GM23338 (cell line): ENCODE data around the gene GTF2A1. TPM values are rescaled to one million over a fixed set of nuclear protein-coding genes. Genes with fewer than 3 reads are reported as not detected.

ENCODE experiments used
- ATAC-seq: fragments of 200-7000 bp; cut with Tn5 transposase; 3 replicates; pipeline ENCODE4 v1.9.1; 2020
- DNase-seq: peaks from one replicate; pipeline ENCODE4 v3.0.0-alpha.2; 2015; ENCODE audit warnings: low spot score
- H2AFZ ChIP-seq: fragments of 200-600 bp; sonication (generic); 2 replicates; pipeline ENCODE4 v1.8.0; 2016; ENCODE audit warnings: antibody characterized with exemption, mild to moderate bottlenecking, moderate library complexity
- H3F3A ChIP-seq: fragments of 200-600 bp; sonication (generic); replicated peaks from 2 replicates; pipeline ENCODE4 v1.8.0; 2017; ENCODE audit warnings: antibody characterized with exemption, mixed run types, low read depth
- H3K27ac ChIP-seq: fragments of 200-600 bp; sonication (generic); 2 replicates; pipeline ENCODE4 v1.6.1; 2016; ENCODE audit warnings: low read depth
- H3K27me3 ChIP-seq: fragments of 200-600 bp; sonication (generic); 2 replicates; pipeline ENCODE4 v1.8.0; 2016; ENCODE audit warnings: mild to moderate bottlenecking, mixed run types, moderate library complexity; ENCODE audit not compliant: insufficient read depth
- H3K36me3 ChIP-seq: fragments of 200-600 bp; sonication (generic); 2 replicates; pipeline ENCODE4 v1.8.0; 2016; ENCODE audit warnings: mild to moderate bottlenecking; ENCODE audit not compliant: insufficient read depth
- H3K4me1 ChIP-seq: fragments of 200-600 bp; sonication (generic); 2 replicates; pipeline ENCODE4 v1.8.0; 2016; ENCODE audit warnings: mild to moderate bottlenecking, moderate library complexity; ENCODE audit not compliant: insufficient read depth
- H3K4me2 ChIP-seq: fragments of 200-600 bp; sonication (generic); 2 replicates; pipeline ENCODE4 v1.7.1; 2017; ENCODE audit warnings: mixed run types
- H3K4me3 ChIP-seq: fragments of 200-600 bp; sonication (generic); 2 replicates; pipeline ENCODE4 v1.6.1; 2016; ENCODE audit warnings: mixed run types
- H3K79me2 ChIP-seq: fragments of 200-600 bp; sonication (generic); replicated peaks from 2 replicates; pipeline ENCODE4 v1.8.0; 2017; ENCODE audit warnings: mild to moderate bottlenecking; ENCODE audit not compliant: insufficient read depth
- H3K9me2 ChIP-seq: fragments of 200-600 bp; sonication (generic); 2 replicates; pipeline ENCODE4 v1.8.0; 2017; ENCODE audit not compliant: insufficient read depth
- H4K20me1 ChIP-seq: fragments of 200-600 bp; sonication (generic); replicated peaks from 2 replicates; pipeline ENCODE4 v1.8.0; 2017; ENCODE audit warnings: mild to moderate bottlenecking; ENCODE audit not compliant: insufficient read depth
- H3K27ac Mint-ChIP-seq: 2 replicates; pipeline ENCODE4 v1.8.0; 2020; ENCODE audit warnings: inconsistent platforms, mild to moderate bottlenecking, moderate library complexity, mixed read lengths
- H3K27me3 Mint-ChIP-seq: 3 replicates; pipeline ENCODE4 v1.8.0; 2022; ENCODE audit warnings: low read depth, mild to moderate bottlenecking, moderate library complexity, mixed read lengths, inconsistent platforms; ENCODE audit not compliant: insufficient read depth, poor library complexity
- H3K36me3 Mint-ChIP-seq: 3 replicates; pipeline ENCODE4 v1.8.0; 2021; ENCODE audit warnings: low read depth, mild to moderate bottlenecking, inconsistent platforms, moderate library complexity, mixed read lengths
- H3K4me1 Mint-ChIP-seq: 3 replicates; pipeline ENCODE4 v1.8.0; 2020; ENCODE audit warnings: mild to moderate bottlenecking, inconsistent platforms, mixed read lengths
- H3K4me3 Mint-ChIP-seq: 3 replicates; pipeline ENCODE4 v1.8.0; 2021; ENCODE audit warnings: moderate library complexity, mild to moderate bottlenecking, inconsistent platforms, mixed read lengths
- H3K9me3 Mint-ChIP-seq: 3 replicates; pipeline ENCODE4 v1.8.0; 2020; ENCODE audit warnings: moderate library complexity, mild to moderate bottlenecking, inconsistent platforms, mixed read lengths
- CREB1 ChIP-seq: fragments of 250-450 bp; sonication (Bioruptor Pico); IDR thresholded peaks from 2 replicates; pipeline ENCODE4 v1.5.0; 2020; ENCODE audit warnings: low read depth, mild to moderate bottlenecking, moderate library complexity
- REST ChIP-seq: IDR thresholded peaks from one replicate; pipeline ENCODE4 v1.6.1; 2018; ENCODE audit warnings: antibody characterized with exemption; ENCODE audit not compliant: unreplicated experiment
- ZNF114 ChIP-seq: fragments of 250-450 bp; sonication (Bioruptor Pico); IDR thresholded peaks from 2 replicates; pipeline ENCODE4 v1.5.0; 2020; ENCODE audit warnings: mild to moderate bottlenecking, moderate library complexity
- polyA plus RNA-seq: library from polyadenylated mRNA; unstranded; fragments of >200 nt; fragmentation: Nextera tagmentation; extraction: Ambion mirVana; gene quantifications from 2 replicates; pipeline ENCODE4 v1.2.1, GENCODE V29; 2016
- total RNA-seq: library from RNA; depleted of rRNA; stranded (reverse); fragments of >200 nt; shearing (Covaris generic); gene quantifications from 2 replicates; pipeline ENCODE4 v1.2.3, GENCODE V29; 2014
- TF ChIP-seq, protein P1 (sequence below): fragments of 250-450 bp; sonication (Bioruptor Pico); IDR thresholded peaks from 2 replicates; pipeline ENCODE4 v1.5.0; 2020; ENCODE audit warnings: mild to moderate bottlenecking, moderate library complexity

The GTF2A1 gene
- total and polyA plus RNA-seq, 2 experiments from 2014 or later: 12.1 to 50.6 TPM

DNA sequence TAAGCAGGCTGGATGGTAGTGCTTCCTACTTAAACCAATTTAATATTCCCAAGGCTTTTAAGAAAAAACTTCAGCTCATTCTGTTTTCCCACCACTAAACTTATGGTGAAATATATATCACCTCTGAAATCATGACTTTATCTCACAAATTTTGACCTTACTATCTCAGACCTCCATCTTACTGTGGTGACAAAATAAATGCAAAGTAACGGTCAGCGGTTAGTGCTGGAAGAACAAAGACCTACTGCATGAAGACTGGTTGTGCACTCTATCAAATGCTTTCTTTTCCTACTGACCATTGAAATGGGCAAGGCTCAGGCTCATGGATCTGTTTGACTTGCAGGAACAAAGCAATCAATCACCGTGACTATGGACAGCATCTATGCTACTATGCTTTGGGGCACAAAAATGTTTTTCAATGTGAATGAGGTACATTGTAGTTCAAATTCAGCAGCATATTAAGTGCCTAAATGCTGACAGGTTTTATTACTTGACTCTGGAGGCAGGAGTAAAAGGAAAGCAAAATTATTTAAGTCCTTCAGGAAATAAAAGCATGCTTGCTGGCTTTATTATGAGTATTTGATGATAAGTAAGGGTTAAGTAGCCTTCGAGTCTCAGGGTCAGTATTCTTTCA, 43.1 kb upstream of the GTF2A1 start (continued):
- TF ChIP-seq, protein P1, sequence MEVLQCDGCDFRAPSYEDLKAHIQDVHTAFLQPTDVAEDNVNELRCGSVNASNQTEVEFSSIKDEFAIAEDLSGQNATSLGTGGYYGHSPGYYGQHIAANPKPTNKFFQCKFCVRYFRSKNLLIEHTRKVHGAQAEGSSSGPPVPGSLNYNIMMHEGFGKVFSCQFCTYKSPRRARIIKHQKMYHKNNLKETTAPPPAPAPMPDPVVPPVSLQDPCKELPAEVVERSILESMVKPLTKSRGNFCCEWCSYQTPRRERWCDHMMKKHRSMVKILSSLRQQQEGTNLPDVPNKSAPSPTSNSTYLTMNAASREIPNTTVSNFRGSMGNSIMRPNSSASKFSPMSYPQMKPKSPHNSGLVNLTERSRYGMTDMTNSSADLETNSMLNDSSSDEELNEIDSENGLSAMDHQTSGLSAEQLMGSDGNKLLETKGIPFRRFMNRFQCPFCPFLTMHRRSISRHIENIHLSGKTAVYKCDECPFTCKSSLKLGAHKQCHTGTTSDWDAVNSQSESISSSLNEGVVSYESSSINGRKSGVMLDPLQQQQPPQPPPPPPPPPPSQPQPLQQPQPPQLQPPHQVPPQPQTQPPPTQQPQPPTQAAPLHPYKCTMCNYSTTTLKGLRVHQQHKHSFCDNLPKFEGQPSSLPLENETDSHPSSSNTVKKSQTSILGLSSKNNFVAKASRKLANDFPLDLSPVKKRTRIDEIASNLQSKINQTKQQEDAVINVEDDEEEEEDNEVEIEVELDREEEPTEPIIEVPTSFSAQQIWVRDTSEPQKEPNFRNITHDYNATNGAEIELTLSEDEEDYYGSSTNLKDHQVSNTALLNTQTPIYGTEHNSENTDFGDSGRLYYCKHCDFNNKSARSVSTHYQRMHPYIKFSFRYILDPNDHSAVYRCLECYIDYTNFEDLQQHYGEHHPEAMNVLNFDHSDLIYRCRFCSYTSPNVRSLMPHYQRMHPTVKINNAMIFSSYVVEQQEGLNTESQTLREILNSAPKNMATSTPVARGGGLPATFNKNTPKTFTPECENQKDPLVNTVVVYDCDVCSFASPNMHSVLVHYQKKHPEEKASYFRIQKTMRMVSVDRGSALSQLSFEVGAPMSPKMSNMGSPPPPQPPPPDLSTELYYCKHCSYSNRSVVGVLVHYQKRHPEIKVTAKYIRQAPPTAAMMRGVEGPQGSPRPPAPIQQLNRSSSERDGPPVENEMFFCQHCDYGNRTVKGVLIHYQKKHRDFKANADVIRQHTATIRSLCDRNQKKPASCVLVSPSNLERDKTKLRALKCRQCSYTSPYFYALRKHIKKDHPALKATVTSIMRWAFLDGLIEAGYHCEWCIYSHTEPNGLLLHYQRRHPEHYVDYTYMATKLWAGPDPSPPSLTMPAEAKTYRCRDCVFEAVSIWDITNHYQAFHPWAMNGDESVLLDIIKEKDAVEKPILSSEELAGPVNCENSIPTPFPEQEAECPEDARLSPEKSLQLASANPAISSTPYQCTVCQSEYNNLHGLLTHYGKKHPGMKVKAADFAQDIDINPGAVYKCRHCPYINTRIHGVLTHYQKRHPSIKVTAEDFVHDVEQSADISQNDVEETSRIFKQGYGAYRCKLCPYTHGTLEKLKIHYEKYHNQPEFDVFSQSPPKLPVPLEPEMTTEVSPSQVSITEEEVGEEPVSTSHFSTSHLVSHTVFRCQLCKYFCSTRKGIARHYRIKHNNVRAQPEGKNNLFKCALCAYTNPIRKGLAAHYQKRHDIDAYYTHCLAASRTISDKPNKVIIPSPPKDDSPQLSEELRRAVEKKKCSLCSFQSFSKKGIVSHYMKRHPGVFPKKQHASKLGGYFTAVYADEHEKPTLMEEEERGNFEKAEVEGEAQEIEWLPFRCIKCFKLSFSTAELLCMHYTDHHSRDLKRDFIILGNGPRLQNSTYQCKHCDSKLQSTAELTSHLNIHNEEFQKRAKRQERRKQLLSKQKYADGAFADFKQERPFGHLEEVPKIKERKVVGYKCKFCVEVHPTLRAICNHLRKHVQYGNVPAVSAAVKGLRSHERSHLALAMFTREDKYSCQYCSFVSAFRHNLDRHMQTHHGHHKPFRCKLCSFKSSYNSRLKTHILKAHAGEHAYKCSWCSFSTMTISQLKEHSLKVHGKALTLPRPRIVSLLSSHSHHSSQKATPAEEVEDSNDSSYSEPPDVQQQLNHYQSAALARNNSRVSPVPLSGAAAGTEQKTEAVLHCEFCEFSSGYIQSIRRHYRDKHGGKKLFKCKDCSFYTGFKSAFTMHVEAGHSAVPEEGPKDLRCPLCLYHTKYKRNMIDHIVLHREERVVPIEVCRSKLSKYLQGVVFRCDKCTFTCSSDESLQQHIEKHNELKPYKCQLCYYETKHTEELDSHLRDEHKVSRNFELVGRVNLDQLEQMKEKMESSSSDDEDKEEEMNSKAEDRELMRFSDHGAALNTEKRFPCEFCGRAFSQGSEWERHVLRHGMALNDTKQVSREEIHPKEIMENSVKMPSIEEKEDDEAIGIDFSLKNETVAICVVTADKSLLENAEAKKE (CRISPR knock-in tag): no peak
- TF ChIP-seq REST: no peak

DNA sequence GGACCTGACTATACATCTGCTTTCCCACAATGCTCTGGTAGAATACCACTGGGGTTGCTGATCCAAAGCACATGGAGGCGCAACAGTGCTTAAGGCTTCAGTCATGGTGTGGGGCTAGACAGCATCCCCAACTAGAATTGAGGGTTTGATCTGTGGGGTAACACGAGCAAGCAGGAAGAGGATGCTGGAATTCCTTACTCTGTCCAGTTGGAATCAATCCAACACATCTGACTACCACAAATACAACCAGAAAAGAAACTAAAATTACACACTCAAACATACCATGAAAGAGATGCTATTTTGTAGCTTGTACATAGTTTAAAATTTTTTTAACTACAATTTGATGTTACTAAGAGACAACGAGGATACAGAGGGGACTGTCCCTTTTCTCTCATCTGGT, 40.4 kb upstream of the GTF2A1 start:
- DNase-seq: no peak
- Histone ChIP-seq H3K27ac (no peak overlapping the region), H2AFZ (no peak overlapping the region), H3K4me3 (no peak overlapping the region), H3K27me3 (no peaks in the 10 kb centered on the region), H3K36me3 (no peaks in the 10 kb centered on the region), H4K20me1 (no peaks in the 10 kb centered on the region), H3K4me1 (peaks cover 26% of the 10 kb centered on the region), H3K4me2 (no peak overlapping the region), H3K9me2 (no peaks in the 10 kb centered on the region; the same call in 1 of the 2 replicates), H3F3A (no peaks in the 10 kb centered on the region), H3K79me2 (no peaks in the 10 kb centered on the region)
- ATAC-seq: no peak
- no peak for TF ChIP-seq ZNF114 (CRISPR knock-in tag)
- TF ChIP-seq CREB1 (CRISPR knock-in tag): no peak
- no peak overlapping the region for H3K4me3 Mint-ChIP-seq
- H3K36me3 Mint-ChIP-seq: peaks cover 17% of the 10 kb centered on the region; the same call in 2 of the 3 replicates
- peaks cover 30% of the 10 kb centered on the region for H3K4me1 Mint-ChIP-seq
- H3K27me3 Mint-ChIP-seq: peaks cover 5% of the 10 kb centered on the region
- H3K9me3 Mint-ChIP-seq: no peaks in the 10 kb centered on the region
- H3K27ac Mint-ChIP-seq: no peak overlapping the region
